T-helper 9 cell (primary cell): ENCODE measurements around the gene KCNQ4.

Experiments used
- DNase-seq: peaks from one replicate; pipeline ENCODE4 v3.0.0-alpha.2; 2020
- total RNA-seq, 2 donors: gene quantifications; one replicate each; lab custom pipeline; 2026; lab: John Stamatoyannopoulos, UW

KCNQ4 gene
- total RNA-seq = 0.24 to 0.42 reads per million in 2 donors

GRCh38 chr1:40783001-40783905, at the start of gene KCNQ4:
Gene KCNQ4 (plus strand): TSS chr1:40783787. CDS start chr1:40784094, 307 bp downstream.
- DNase-seq = no peak

GRCh38 chr1:40734882-40735628, 48.5 kb upstream of the KCNQ4 start:
- no peak for DNase-seq

DNA sequence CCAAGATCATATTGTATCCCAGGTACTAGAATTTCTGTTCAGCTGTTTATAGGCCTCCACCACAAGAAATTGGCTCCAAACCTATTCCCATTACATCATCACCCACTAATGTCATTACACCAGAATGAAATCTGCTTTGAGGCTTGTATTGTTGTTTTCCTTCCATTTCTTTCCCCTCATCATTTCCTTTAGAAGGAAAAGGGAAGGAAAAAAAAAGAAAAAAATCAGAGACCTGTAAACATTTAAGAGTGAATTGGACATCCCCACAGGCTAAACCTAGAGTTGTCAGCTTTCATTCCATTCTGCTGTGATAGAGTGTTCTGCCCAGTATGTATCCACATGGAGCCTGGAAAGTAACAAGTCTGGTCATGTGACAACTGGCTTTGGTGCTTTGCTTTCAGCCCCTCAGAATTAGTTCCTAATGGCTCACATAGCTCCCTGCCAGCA, 47.5 kb upstream of the KCNQ4 start:
- no peak for DNase-seq

- DNase-seq = no peak
Measured at GRCh38 chr1:40738831-40739230, 44.8 kb upstream of the KCNQ4 start.

GRCh38 chr1:40739455-40740008, 44.1 kb upstream of the KCNQ4 start:
- no peak for DNase-seq

GRCh38 chr1:40740039-40740996, 43.3 kb upstream of the KCNQ4 start:
- no peak for DNase-seq

DNA sequence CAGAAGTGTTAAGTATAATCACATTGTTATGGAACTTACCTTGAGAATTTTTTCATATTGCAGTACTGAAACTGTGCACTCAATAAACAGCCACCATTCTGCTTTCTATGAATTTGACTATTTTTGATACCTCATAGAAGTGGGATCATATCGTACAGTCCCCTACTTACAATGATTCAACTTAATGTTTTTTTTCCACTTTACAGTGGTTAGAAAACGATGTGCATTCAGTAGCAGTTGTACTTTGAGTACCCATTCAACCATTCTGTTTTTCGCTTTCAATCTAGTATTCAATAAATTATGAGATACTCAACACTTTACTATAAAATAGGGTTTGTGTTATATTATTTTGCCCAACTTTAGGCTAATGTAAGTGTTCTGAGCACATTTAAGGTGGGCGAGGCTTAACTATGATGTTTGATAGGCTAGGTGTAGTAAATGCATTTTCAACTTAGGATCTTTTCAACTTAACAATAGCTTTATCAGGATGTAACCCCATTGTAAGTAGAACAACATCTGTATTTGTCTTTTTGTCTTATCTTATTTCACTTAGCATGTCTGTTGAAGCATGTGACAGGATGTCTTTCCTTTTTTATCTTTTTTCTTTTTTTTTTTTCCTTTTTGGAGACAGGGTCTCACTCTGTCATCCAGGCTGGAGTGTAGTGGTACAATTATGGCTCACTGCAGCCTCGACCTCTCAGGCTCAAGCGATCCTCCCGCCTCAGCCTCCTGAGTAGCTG, 42.4 kb upstream of the KCNQ4 start:
- DNase-seq = no peak

- DNase-seq = no peak
Measured at GRCh38 chr1:40742363-40743061, 41.1 kb upstream of the KCNQ4 start.

DNA sequence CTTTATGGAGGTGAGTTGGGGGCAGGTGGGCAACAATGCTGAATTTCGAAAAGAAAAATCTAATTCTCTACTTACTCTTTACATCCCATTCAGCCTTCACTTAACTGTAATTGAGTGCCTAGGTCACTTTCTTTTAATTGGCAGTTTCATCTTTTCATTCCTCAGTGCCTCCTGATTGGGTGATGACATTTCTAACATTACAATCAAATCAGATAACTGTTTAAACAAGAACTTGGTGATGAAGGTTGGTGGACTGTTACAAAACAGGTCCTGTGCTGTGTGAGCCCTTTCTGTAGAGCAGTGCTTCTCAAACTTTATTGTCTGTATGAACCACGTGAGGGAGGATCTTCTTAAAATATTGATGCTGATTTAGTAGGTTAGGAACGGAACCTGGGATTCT, 40.1 kb upstream of the KCNQ4 start:
- no peak for DNase-seq

GRCh38 chr1:40743860-40744259, 39.7 kb upstream of the KCNQ4 start:
- no peak for DNase-seq

GRCh38 chr1:40745176-40745575, 38.4 kb upstream of the KCNQ4 start:
- no peak for DNase-seq

DNA sequence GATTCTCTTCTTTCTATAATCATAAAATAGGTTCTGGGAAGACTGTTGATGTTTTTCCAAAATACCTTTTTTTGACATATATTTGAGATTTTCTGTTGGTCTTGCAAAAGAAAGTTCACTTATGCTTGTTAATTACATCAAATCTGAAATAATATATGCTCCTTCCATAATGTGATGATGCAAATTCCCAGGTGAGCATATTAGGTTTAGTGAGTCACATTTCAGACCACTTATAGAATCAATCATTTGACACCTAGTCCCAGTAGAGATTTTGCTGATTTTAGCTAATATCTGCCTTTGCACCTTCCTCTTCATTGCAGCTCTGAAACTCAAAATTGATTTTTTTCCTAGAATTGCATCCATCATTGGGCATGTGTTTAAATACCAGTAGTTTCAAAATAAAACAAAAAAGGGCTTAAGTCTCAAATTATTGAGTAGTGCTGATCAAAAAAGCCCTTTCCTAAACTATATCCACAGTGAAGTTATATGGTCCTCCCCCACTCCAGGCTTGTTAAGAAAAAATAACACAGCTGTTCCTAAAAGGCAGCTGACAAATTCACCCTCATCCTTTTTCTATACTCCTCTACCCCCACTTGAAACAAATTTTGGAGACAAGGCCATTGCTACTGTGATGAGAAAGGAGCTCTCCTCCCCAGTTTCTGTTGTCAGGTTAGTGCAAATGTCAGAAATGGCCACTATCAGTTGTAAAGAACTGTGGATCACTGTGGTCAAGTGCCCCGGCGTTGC, 37.1 kb upstream of the KCNQ4 start:
- DNase-seq = no peak

GRCh38 chr1:40748841-40749718, 34.5 kb upstream of the KCNQ4 start:
- no peak for DNase-seq

DNA sequence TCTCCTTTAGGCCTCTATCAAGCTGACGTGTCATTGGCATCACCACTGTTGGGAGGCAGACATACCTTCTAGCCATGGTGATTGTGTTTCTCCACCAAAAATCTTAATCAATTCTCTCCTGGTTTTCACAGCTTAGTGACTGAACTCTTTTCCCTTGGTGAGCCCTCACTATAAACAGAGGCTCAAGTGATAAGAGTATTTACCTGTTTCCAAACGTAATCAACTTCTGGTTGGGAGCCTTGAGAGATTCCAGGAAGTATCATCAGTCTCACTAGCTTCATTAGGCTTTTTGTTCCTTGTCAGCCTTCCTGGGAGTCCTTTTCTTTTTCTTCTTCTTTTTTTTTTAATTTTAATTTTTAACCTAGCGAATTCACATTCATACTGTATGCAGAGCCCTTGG, 33.8 kb upstream of the KCNQ4 start:
- no peak for DNase-seq

DNA sequence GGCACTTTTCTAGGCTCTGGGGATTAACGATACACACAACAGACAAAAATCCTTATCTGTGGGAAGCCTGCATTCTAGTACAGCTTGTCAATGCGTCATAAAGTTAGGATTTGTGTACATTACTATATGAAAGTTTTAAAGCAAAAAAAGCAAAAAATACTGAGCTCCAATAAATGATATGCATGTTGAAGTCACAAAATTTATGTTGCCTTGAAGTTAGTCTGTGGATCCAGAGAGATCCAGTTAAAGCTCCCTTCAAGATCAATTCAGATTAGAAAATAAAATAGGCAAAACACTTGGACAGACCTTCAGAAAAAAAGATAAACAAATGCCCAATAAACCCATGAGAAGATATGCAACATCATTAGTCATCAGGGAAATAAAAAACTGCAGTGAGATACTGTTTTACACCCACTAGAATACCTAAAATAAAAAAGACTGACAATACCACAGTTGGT, 33.1 kb upstream of the KCNQ4 start:
- no peak for DNase-seq

GRCh38 chr1:40751802-40752201, 31.8 kb upstream of the KCNQ4 start:
- DNase-seq = no peak

GRCh38 chr1:40753142-40753882, 30.3 kb upstream of the KCNQ4 start:
- no peak for DNase-seq

DNA sequence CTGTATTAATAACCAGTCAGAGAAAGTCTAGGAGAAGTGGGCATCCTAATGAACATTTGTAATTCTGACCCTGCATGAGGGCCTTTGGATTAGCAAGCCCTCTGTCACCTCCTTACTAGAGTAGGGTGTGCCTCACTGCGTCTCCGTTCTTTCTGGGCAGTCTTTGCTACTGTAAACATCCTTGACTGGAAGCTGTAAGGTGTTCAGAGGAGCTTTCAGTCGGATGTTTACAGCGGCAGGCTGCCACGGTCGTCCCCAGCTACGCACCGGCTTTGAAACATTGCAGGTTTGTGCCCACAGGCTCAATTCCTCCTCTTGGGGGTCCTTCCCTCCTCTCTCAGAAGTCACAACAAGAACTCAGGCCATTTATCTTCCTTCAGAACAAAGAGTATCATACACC, 29.4 kb upstream of the KCNQ4 start:
- no peak for DNase-seq
